SK-N-SH (cell line): Measurements from ENCODE around the gene NDST4. TPM values are rescaled to one million over a fixed set of nuclear protein-coding genes. Genes with fewer than 3 reads are reported as not detected.

ENCODE experiments used
- CTCF ChIA-PET: fragments of 300-600, 350-600 bp; formaldehyde crosslinking; extraction: SDS; loops from one replicate; lab custom pipeline; 2021; lab: Yijun Ruan, JAX
- POLR2A ChIA-PET: fragments of 350-600 bp; sonication (Branson Sonifier 250); formaldehyde crosslinking; extraction: SDS; loops from one replicate; lab custom pipeline; 2020; ENCODE audit warnings: antibody characterized with exemption, inconsistent platforms; lab: Yijun Ruan, JAX
- DNase-seq: peaks from one replicate; pipeline ENCODE4 v3.0.0; 2012
- H2AFZ ChIP-seq: fragments of 200-600 bp; sonication (generic); 2 replicates; pipeline ENCODE4 v1.8.1; 2016; ENCODE audit warnings: antibody characterized with exemption, mild to moderate bottlenecking, low read depth
- H3F3A ChIP-seq: fragments of 200-600 bp; sonication (generic); replicated peaks from 2 replicates; pipeline ENCODE3; 2016; ENCODE audit warnings: antibody characterized with exemption, mild to moderate bottlenecking; ENCODE audit not compliant: insufficient read depth
- H3K27ac ChIP-seq, 2 experiments: fragments of 200-500 bp in 1 of 2; fragments of 200-600 bp in 1 of 2; sonication (Bioruptor generic) in 1 of 2; sonication (generic), shearing (Covaris generic) in 1 of 2; 2 replicates each; pipeline versions ENCODE4 v1.5.1 to v1.6.1; 2014 to 2016; ENCODE audit warnings: low read depth in 2 of 2, inconsistent platforms in 1 of 2, low read length in 1 of 2, mild to moderate bottlenecking in 1 of 2, mixed read lengths in 1 of 2
- H3K27me3 ChIP-seq: fragments of 200-600 bp; sonication (generic), shearing (Covaris generic); 2 replicates; pipeline ENCODE4 v1.6.1; 2016; ENCODE audit warnings: mixed run types; ENCODE audit not compliant: insufficient read depth
- H3K36me3 ChIP-seq, 2 experiments: fragments of 200-500 bp in 1 of 2; fragments of 200-600 bp in 1 of 2; sonication (Bioruptor generic) in 1 of 2; sonication (generic) in 1 of 2; replicated peaks in 1 of 2; 2 replicates each; pipeline versions ENCODE3 to v1.5.1; 2014 to 2016; ENCODE audit warnings: low read length in 1 of 2, mild to moderate bottlenecking in 1 of 2; ENCODE audit not compliant: insufficient read depth in 2 of 2, control insufficient read depth in 1 of 2
- H3K4me1 ChIP-seq, 2 experiments: fragments of 200-500 bp in 1 of 2; fragments of 200-600 bp in 1 of 2; sonication (Bioruptor generic) in 1 of 2; sonication (generic), shearing (Covaris generic) in 1 of 2; 2 replicates each; pipeline versions ENCODE4 v1.5.1 to v1.6.1; 2014 to 2016; ENCODE audit warnings: low read depth in 1 of 2, low read length in 1 of 2, mixed run types in 1 of 2; ENCODE audit not compliant: insufficient read depth in 2 of 2, control insufficient read depth in 1 of 2
- H3K4me2 ChIP-seq: fragments of 200-600 bp; sonication (generic), shearing (Covaris generic); 2 replicates; pipeline ENCODE4 v1.6.1; 2017; ENCODE audit warnings: mixed run types
- H3K4me3 ChIP-seq, 2 experiments: fragments of 200-500 bp in 1 of 2; fragments of 200-600 bp in 1 of 2; sonication (Bioruptor generic) in 1 of 2; sonication (generic), shearing (Covaris generic) in 1 of 2; 2 replicates each; pipeline versions ENCODE4 v1.5.1 to v1.8.1; 2014 to 2016; ENCODE audit warnings: low read depth in 2 of 2, inconsistent platforms in 1 of 2, low read length in 1 of 2, mild to moderate bottlenecking in 1 of 2, mixed read lengths in 1 of 2, moderate library complexity in 1 of 2
- H3K79me2 ChIP-seq: fragments of 200-600 bp; sonication (generic); 2 replicates; pipeline ENCODE4 v1.8.1; 2017; ENCODE audit warnings: mild to moderate bottlenecking; ENCODE audit not compliant: insufficient read depth
- H3K9ac ChIP-seq: fragments of 200-600 bp; sonication (generic); 2 replicates; pipeline ENCODE4 v1.6.1; 2017; ENCODE audit warnings: mixed run types
- H3K9me2 ChIP-seq: fragments of 200-600 bp; sonication (generic); 2 replicates; pipeline ENCODE4 v1.6.1; 2017; ENCODE audit warnings: mixed run types
- H3K9me3 ChIP-seq: fragments of 200-600 bp; sonication (generic); 2 replicates; pipeline ENCODE4 v1.6.1; 2017; ENCODE audit warnings: mixed run types, mild to moderate bottlenecking, moderate library complexity
- H4K20me1 ChIP-seq: fragments of 200-600 bp; sonication (generic); 2 replicates; pipeline ENCODE4 v1.6.1; 2017; ENCODE audit warnings: mild to moderate bottlenecking, mixed run types; ENCODE audit not compliant: insufficient read depth
- ELF1 ChIP-seq: IDR thresholded peaks from 2 replicates; pipeline ENCODE4 v1.4.0; 2012
- EP300 ChIP-seq, 2 experiments: IDR thresholded peaks; 2 replicates each; pipeline versions ENCODE4 v1.4.0 to v1.6.1; 2012; ENCODE audit warnings: borderline replicate concordance in 1 of 2, low read depth in 1 of 2, low read length in 1 of 2
- FOSL2 ChIP-seq: IDR thresholded peaks from 2 replicates; pipeline ENCODE4 v1.4.0; 2012; ENCODE audit warnings: low read depth, mild to moderate bottlenecking, moderate library complexity, borderline replicate concordance
- FOXJ3 ChIP-seq: sonication (generic); formaldehyde crosslinking; IDR thresholded peaks from 2 replicates; pipeline ENCODE4 v1.5.1; 2020; ENCODE audit warnings: mild to moderate bottlenecking, missing genetic modification reagents
- FOXM1 ChIP-seq: IDR thresholded peaks from 2 replicates; pipeline ENCODE4 v1.4.0; 2012; ENCODE audit warnings: low read depth, mild to moderate bottlenecking
- IRF3 ChIP-seq: fragments of 150-350 bp; IDR thresholded peaks from 2 replicates; pipeline ENCODE4 v1.6.1; 2016; ENCODE audit warnings: mild to moderate bottlenecking, low read depth, low read length
- MEF2A ChIP-seq: IDR thresholded peaks from 2 replicates; pipeline ENCODE4 v1.4.0; 2012; ENCODE audit warnings: low read depth, borderline replicate concordance
- MXI1 ChIP-seq: IDR thresholded peaks from 2 replicates; pipeline ENCODE4 v1.6.1; 2012; ENCODE audit warnings: mild to moderate bottlenecking, low read depth, low read length, improper control_type of control experiment
- NFIC ChIP-seq: IDR thresholded peaks from 2 replicates; pipeline ENCODE4 v1.4.0; 2012; ENCODE audit warnings: borderline replicate concordance
- NRF1 ChIP-seq: IDR thresholded peaks from 2 replicates; pipeline ENCODE4 v1.6.1; 2012; ENCODE audit warnings: low read depth, mild to moderate bottlenecking, low read length
- RCOR1 ChIP-seq: fragments of 150-350 bp; IDR thresholded peaks from 2 replicates; pipeline ENCODE4 v1.6.1; 2017; ENCODE audit warnings: antibody characterized with exemption, low read length
- REST ChIP-seq: IDR thresholded peaks from 2 replicates; pipeline ENCODE4 v1.6.1; 2012; ENCODE audit warnings: mild to moderate bottlenecking, low read depth, low read length, moderate library complexity
- RFX5 ChIP-seq: IDR thresholded peaks from 2 replicates; pipeline ENCODE4 v1.6.1; 2012; ENCODE audit warnings: mild to moderate bottlenecking, improper control_type of control experiment, low read length
- RXRA ChIP-seq: IDR thresholded peaks from 2 replicates; pipeline ENCODE4 v1.4.0; 2012; ENCODE audit warnings: low read depth, mild to moderate bottlenecking, borderline replicate concordance
- SIN3A ChIP-seq: IDR thresholded peaks from 2 replicates; pipeline ENCODE4 v1.6.1; 2012; ENCODE audit warnings: low read depth, mild to moderate bottlenecking, low read length, moderate library complexity, borderline replicate concordance
- SMC3 ChIP-seq: IDR thresholded peaks from 2 replicates; pipeline ENCODE4 v1.6.1; 2012; ENCODE audit warnings: low read depth, low read length, improper control_type of control experiment
- TAF1 ChIP-seq: IDR thresholded peaks from 2 replicates; pipeline ENCODE4 v1.6.1; 2012; ENCODE audit warnings: low read depth, mild to moderate bottlenecking, low read length, moderate library complexity, borderline replicate concordance
- YY1 ChIP-seq: IDR thresholded peaks from 2 replicates; pipeline ENCODE4 v1.4.0; 2012; ENCODE audit warnings: low read depth, mild to moderate bottlenecking
- WGBS: methylation state at CpG from one replicate; pipeline ENCODE4 v1.1.6; 2017; ENCODE audit warnings: low lambda C conversion rate; 5-methylcytosine and 5-hydroxymethylcytosine counted together
- polyA plus RNA-seq, 3 experiments: library from polyadenylated mRNA; depleted of rRNA; stranded (reverse); fragments of >200 nt; gene quantifications; 2 replicates each; pipeline ENCODE4 v1.2.3, GENCODE V29; 2012
- TF ChIP-seq, protein P1 (sequence below): IDR thresholded peaks from 2 replicates; pipeline ENCODE4 v1.4.0; 2012; ENCODE audit warnings: low read depth, borderline replicate concordance

NDST4 gene
- polyA plus RNA-seq, 1 of the 3 experiments (the other 2 are of a cell fraction) = not detected

DNA sequence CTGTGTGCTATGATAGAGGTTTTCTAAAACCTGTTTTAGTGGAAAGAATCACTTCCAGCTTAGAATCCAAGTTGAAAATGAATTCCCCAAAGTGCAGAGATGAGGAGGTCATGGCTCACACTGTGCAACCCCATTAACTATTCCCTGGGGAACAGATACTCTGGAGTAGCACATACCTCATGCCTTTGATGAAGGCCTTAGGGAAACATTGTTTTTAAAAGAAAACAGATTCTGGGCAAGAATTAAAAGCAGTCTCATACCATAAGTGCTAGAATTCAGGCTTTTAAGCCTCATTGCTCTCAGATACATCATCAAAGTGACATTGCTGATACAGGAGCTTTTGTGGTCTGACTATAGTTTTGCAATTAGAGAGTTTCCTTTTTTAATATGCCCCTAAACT lies 115.1 kb downstream of the NDST4 start:
- Histone ChIP-seq H3K4me3 (no peak overlapping the region), H3K4me2 (no peak overlapping the region), H4K20me1 (no peaks in the 10 kb centered on the region), H3K27ac (no peak overlapping the region), H3K4me1 (no peaks in the 10 kb centered on the region; a peak in 1 of 4 replicates), H3K79me2 (no peaks in the 10 kb centered on the region), H2AFZ (no peak overlapping the region), H3F3A (no peaks in the 10 kb centered on the region), H3K9me2 (no peaks in the 10 kb centered on the region), H3K9me3 (no peaks in the 10 kb centered on the region), H3K36me3 (no peaks in the 10 kb centered on the region), H3K27me3 (no peaks in the 10 kb centered on the region), H3K9ac (no peak overlapping the region)
- TF ChIP-seq NFIC (no peak), RCOR1 (no peak), YY1 (no peak), IRF3 (no peak), SIN3A (no peak), MEF2A (no peak), EP300 (IDR thresholded peaks at IDR 0.05; ENCODE audit: borderline replicate concordance in 1 of 2, low read depth in 1 of 2, low read length in 1 of 2) (no peak), FOXJ3 (CRISPR knock-in tag) (no peak), MXI1 (no peak), FOSL2 (no peak), NRF1 (no peak), ELF1 (no peak), TAF1 (no peak), FOXM1 (no peak)
- TF ChIP-seq, protein P1, sequence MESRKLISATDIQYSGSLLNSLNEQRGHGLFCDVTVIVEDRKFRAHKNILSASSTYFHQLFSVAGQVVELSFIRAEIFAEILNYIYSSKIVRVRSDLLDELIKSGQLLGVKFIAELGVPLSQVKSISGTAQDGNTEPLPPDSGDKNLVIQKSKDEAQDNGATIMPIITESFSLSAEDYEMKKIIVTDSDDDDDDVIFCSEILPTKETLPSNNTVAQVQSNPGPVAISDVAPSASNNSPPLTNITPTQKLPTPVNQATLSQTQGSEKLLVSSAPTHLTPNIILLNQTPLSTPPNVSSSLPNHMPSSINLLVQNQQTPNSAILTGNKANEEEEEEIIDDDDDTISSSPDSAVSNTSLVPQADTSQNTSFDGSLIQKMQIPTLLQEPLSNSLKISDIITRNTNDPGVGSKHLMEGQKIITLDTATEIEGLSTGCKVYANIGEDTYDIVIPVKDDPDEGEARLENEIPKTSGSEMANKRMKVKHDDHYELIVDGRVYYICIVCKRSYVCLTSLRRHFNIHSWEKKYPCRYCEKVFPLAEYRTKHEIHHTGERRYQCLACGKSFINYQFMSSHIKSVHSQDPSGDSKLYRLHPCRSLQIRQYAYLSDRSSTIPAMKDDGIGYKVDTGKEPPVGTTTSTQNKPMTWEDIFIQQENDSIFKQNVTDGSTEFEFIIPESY = no peak
- DNase-seq = no peak
- ChIA-PET POLR2A (no interaction called here), CTCF (no interaction called here)

GRCh38 chr4:114997576-114998247 lies 115.7 kb downstream of the NDST4 start:
- H3K9me3 ChIP-seq = no peaks in the 10 kb centered on the region
- POLR2A ChIA-PET = no interaction called here
- CTCF ChIA-PET = no interaction called here
- H3K79me2 ChIP-seq = no peaks in the 10 kb centered on the region
- 8% methylated on average over 2 of the region's 2 CpGs for WGBS
- no peaks in the 10 kb centered on the region for H3K36me3 ChIP-seq
- no peak for DNase-seq
- H3K27ac ChIP-seq = no peak overlapping the region
- no peak overlapping the region for H2AFZ ChIP-seq
- no peaks in the 10 kb centered on the region for H3F3A ChIP-seq
- no peak for TF ChIP-seq FOSL2
- no peak for TF ChIP-seq YY1
- TF ChIP-seq SMC3 = no peak
- TF ChIP-seq RCOR1 = no peak
- no peak for TF ChIP-seq RFX5
- no peak for TF ChIP-seq RXRA
- no peak for TF ChIP-seq FOXM1
- TF ChIP-seq REST = no peak
- no peak for TF ChIP-seq MXI1
- no peak for TF ChIP-seq SIN3A
- no peaks in the 10 kb centered on the region; a peak in 1 of 4 replicates for H3K4me1 ChIP-seq
- no peaks in the 10 kb centered on the region for H3K9me2 ChIP-seq
- no peaks in the 10 kb centered on the region for H4K20me1 ChIP-seq
- H3K4me2 ChIP-seq = no peak overlapping the region
- H3K9ac ChIP-seq = no peak overlapping the region
- H3K27me3 ChIP-seq = no peaks in the 10 kb centered on the region
- H3K4me3 ChIP-seq = no peak overlapping the region
